Esophagus muscularis mucosa (tissue), 4 donors: ENCODE data around the gene BCL11A. TPM values are rescaled to one million over a fixed set of nuclear protein-coding genes. Genes with fewer than 3 reads are reported as not detected.

Source experiments
- DNase-seq: peaks from one replicate; pipeline ENCODE4 v3.0.0-alpha.2; 2017; ENCODE audit errors: extremely low spot score
- H3K27ac ChIP-seq, 4 donors: fragments of 200-600 bp; sonication (generic); replicated peaks in 1 of 4; 1 replicate in 3 of 4; 2 replicates in 1 of 4; pipeline ENCODE4 v1.5.1; 2016 to 2019; ENCODE audit warnings: mild to moderate bottlenecking in 1 of 4
- H3K27me3 ChIP-seq, 4 donors: fragments of 200-600 bp; sonication (generic); one replicate each; pipeline versions ENCODE4 v1.5.1 to v1.6.0; 2016 to 2019
- H3K36me3 ChIP-seq, 4 donors: fragments of 200-600 bp; sonication (generic); one replicate each; pipeline ENCODE4 v1.5.1; 2016 to 2019
- H3K4me1 ChIP-seq, 4 donors: fragments of 200-600 bp; sonication (generic); one replicate each; pipeline ENCODE4 v1.5.1; 2016 to 2019
- H3K4me3 ChIP-seq, 4 donors: fragments of 200-600 bp; sonication (generic); 1 replicate in 2 of 4; 2 replicates in 2 of 4; pipeline ENCODE4 v1.5.1; 2016 to 2019; ENCODE audit warnings: mild to moderate bottlenecking in 4 of 4, moderate library complexity in 1 of 4
- H3K9me3 ChIP-seq, 4 donors: fragments of 200-600 bp; sonication (generic); 1 replicate in 3 of 4; 2 replicates in 1 of 4; pipeline ENCODE4 v1.5.1; 2016 to 2019
- EP300 ChIP-seq: sonication (generic); formaldehyde crosslinking; IDR thresholded peaks from one replicate; pipeline ENCODE4 v1.6.1; 2017; ENCODE audit warnings: antibody characterized with exemption
- POLR2A ChIP-seq: fragments of 450-650 bp; IDR thresholded peaks from one replicate; pipeline ENCODE4 v1.6.1; 2017; ENCODE audit warnings: antibody characterized with exemption, moderate library complexity, mild to moderate bottlenecking, low read depth
- POLR2AphosphoS5 ChIP-seq, 2 donors: sonication (generic); formaldehyde crosslinking; IDR thresholded peaks; one replicate each; pipeline ENCODE4 v1.6.1; 2017; ENCODE audit warnings: antibody characterized with exemption in 2 of 2
- WGBS: methylation state at CpG from one replicate; pipeline ENCODE4 v1.1.5; 2018; 5-methylcytosine and 5-hydroxymethylcytosine counted together
- intact Hi-C: fragments of 100-400 bp; cut with DNase I; formaldehyde crosslinking; loops from one replicate; pipeline ENCODE4 v1.15.1; 2023
- total RNA-seq, 4 donors: library from RNA; depleted of rRNA; stranded (reverse); fragments of >200 nt; gene quantifications; one replicate each; pipeline versions ENCODE4 v1.1.0 to v1.2.1, GENCODE V29; 2016
- TF ChIP-seq, protein P1 (sequence below), 3 experiments: fragments of 200-600 bp in 2 of 3; fragments of 450-650 bp in 1 of 3; sonication (generic) in 2 of 3; IDR thresholded peaks; one replicate each; pipeline ENCODE4 v1.5.1; 2017 to 2019; ENCODE audit warnings: antibody characterized with exemption in 3 of 3, mild to moderate bottlenecking in 2 of 3, moderate library complexity in 1 of 3

The BCL11A gene
- total RNA-seq, 4 donors from 2014 or later = 3.5 to 11.3 (median 4.7) TPM

DNA sequence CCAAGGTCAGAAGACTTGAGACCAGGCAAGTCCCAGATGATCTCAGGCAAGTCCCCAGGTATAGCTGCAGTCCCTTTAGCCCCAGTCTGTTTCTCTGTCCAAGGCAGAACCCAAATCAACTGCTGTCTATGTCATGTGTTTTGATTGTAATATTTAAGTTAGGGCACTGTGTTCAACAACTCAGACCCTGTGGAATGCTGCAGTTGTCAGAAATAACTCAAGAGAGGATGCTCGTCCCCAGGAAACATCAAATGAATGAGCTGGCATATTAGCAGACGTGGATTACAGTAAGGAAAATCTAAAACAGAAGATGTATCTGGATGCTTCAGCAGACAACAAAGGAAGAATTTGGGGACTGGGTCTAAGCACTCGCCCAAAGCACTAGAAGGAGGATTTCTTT is 70.1 kb downstream of the BCL11A start:
- DNase-seq = no peak
- Histone ChIP-seq H3K27me3 (no peaks in the 10 kb centered on the region), H3K27ac (no peak overlapping the region), H3K4me1 (peaks cover 0 to 19% (median 6%) of the 10 kb centered on the region in 4 donors), H3K4me3 (no peak overlapping the region), H3K36me3 (no peaks in the 10 kb centered on the region), H3K9me3 (no peaks in the 10 kb centered on the region)
- intact Hi-C loops = no loop called here
- WGBS = 65% methylated on average over 3 of the region's 3 CpGs
- TF ChIP-seq POLR2A (no peak), POLR2AphosphoS5 (IDR thresholded peaks at IDR 0.05) (no peak), EP300 (no peak)
- TF ChIP-seq, protein P1, sequence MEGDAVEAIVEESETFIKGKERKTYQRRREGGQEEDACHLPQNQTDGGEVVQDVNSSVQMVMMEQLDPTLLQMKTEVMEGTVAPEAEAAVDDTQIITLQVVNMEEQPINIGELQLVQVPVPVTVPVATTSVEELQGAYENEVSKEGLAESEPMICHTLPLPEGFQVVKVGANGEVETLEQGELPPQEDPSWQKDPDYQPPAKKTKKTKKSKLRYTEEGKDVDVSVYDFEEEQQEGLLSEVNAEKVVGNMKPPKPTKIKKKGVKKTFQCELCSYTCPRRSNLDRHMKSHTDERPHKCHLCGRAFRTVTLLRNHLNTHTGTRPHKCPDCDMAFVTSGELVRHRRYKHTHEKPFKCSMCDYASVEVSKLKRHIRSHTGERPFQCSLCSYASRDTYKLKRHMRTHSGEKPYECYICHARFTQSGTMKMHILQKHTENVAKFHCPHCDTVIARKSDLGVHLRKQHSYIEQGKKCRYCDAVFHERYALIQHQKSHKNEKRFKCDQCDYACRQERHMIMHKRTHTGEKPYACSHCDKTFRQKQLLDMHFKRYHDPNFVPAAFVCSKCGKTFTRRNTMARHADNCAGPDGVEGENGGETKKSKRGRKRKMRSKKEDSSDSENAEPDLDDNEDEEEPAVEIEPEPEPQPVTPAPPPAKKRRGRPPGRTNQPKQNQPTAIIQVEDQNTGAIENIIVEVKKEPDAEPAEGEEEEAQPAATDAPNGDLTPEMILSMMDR (IDR thresholded peaks at IDR 0.05) = no peak

DNA sequence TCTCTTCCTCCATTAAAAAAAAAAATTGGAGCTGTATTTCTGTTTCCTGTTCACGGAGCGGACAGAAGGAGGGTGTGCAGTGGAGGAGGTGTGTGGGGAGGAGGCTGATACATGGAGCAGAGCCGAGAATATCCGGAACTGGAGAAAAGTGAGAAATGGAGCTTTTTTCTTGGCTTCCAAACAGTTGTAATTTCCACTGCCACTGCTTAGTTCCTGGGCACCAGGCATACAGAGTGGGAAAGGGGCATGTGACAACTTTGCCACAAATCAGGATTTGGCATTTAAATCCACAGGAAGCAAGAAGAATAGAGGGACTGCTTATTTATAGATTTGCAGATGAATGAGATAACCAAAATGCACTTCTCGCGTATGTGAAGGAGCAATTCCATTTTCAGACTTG is 71.2 kb downstream of the BCL11A start:
- no peak for DNase-seq
- intact Hi-C loops = no loop called here
- Histone ChIP-seq H3K27ac (no peak overlapping the region), H3K36me3 (no peaks in the 10 kb centered on the region), H3K9me3 (no peaks in the 10 kb centered on the region), H3K27me3 (no peaks in the 10 kb centered on the region), H3K4me3 (no peak overlapping the region), H3K4me1 (peaks cover 0 to 19% (median 6%) of the 10 kb centered on the region in 4 donors)
- 65% methylated on average over 6 of the region's 6 CpGs for WGBS
- TF ChIP-seq POLR2A (no peak), POLR2AphosphoS5 (IDR thresholded peaks at IDR 0.05) (no peak), EP300 (no peak)
- TF ChIP-seq, protein P1 (IDR thresholded peaks at IDR 0.05) = no peak

DNA sequence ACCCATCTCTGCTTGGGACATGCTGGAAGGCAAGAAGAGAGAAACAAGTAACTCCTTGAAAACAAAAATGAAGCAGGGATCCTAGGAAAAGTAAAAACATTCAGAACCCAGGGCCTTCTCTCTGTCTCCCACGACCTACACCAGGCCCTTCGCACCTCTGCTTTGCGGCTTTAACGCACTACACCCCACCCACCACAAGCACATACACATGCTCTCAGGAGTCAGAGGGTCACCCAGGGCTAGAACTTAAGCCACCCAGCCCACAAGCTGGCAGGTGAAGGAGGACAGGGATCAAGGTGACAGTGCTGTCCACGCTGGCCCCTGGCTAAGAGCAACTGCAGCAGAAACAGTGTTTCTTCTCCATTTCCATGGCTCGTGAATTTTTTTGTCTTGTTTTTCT is 72.2 kb downstream of the BCL11A start:
- intact Hi-C loops = no loop called here
- WGBS = 82% methylated on average over 6 of the region's 6 CpGs
- no peak for DNase-seq
- no peak overlapping the region for H3K27ac ChIP-seq
- H3K4me3 ChIP-seq = no peak overlapping the region
- H3K4me1 ChIP-seq = peaks cover 0 to 21% (median 6%) of the 10 kb centered on the region in 4 donors
- H3K9me3 ChIP-seq = no peaks in the 10 kb centered on the region
- no peaks in the 10 kb centered on the region for H3K36me3 ChIP-seq
- no peak for TF ChIP-seq POLR2A
- TF ChIP-seq, protein P1 (IDR thresholded peaks at IDR 0.05) = no peak
- no peak for TF ChIP-seq POLR2AphosphoS5 (IDR thresholded peaks at IDR 0.05)
- no peak for TF ChIP-seq EP300
- no peaks in the 10 kb centered on the region for H3K27me3 ChIP-seq

DNA sequence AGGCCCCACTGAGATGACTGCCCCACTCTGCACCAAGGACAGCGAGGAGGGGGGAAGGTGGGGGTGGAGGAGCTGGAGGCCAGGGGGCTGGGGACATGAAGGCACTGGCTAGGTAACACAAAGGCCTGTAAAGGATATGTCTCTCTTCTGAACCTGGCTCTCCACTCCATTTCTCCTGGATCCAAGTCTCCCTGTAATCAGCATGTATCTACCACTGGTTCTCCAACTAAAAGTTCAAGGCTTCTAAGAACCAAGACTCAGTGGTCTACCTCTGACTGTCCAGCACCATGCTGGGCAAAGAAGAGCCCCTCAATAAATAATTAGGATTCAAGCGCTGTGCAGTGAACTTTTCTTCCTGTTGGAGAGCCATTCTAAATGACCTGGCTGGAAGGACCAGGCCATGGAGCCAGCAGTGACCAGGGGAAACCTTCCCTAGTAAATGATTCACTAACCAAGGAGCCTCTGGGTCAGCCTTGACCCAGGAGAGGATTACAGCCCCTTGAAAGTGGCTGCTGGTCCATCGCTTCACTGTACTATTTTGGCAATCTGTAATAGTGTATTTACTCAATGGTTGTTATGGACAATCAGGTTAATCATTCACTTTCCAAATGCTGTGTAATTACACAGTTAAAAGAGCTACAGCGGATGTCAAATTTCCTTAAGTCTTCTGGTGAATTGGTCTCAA is 73.2 kb downstream of the BCL11A start:
- H3K4me1 ChIP-seq = peaks cover 0 to 22% (median 1%) of the 10 kb centered on the region in 4 donors
- WGBS = 100% methylated on average over 3 of the region's 4 CpGs
- TF ChIP-seq EP300 = no peak
- TF ChIP-seq POLR2AphosphoS5 (IDR thresholded peaks at IDR 0.05) = no peak
- TF ChIP-seq, protein P1 (IDR thresholded peaks at IDR 0.05) = no peak
- TF ChIP-seq POLR2A = no peak
- H3K4me3 ChIP-seq = no peak overlapping the region
- no peaks in the 10 kb centered on the region for H3K27me3 ChIP-seq
- H3K27ac ChIP-seq = no peak overlapping the region
- intact Hi-C loops = no loop called here
- DNase-seq = no peak
- H3K36me3 ChIP-seq = no peaks in the 10 kb centered on the region
- H3K9me3 ChIP-seq = no peaks in the 10 kb centered on the region
